ENCODE results near the gene CTNNA2. TPM values are rescaled to one million over a fixed set of nuclear protein-coding genes. Genes with fewer than 3 reads are reported as not detected.

The CTNNA2 gene
- total RNA-seq, 1 experiment from 2014 or later: 0.54 TPM

GRCh38 chr2:79972661-79973060 lies 459.8 kb downstream of the CTNNA2 start:
- Histone ChIP-seq H3K9me3 (ENCODE audit: control insufficient read depth, insufficient read depth, low read depth, low read length) (no peaks in the 10 kb centered on the region), H3K4me3 (ENCODE audit: low read depth in 2 of 2, low read length in 2 of 2) (no peak overlapping the region), H3K27me3 (ENCODE audit: control insufficient read depth, insufficient read depth, low read length) (no peaks in the 10 kb centered on the region), H3K27ac (ENCODE audit: low read length) (no peak overlapping the region), H3K36me3 (ENCODE audit: control insufficient read depth, insufficient read depth, low read length) (no peaks in the 10 kb centered on the region), H3K4me1 (ENCODE audit: control insufficient read depth, insufficient read depth, low read length) (no peaks in the 10 kb centered on the region)
- DNase-seq (ENCODE audit: low read depth, low spot score): no peak
- TF ChIP-seq TCF7L2 (IDR thresholded peaks at IDR 0.05; ENCODE audit: low read depth, low read length): no peak
- TF ChIP-seq, protein P1, sequence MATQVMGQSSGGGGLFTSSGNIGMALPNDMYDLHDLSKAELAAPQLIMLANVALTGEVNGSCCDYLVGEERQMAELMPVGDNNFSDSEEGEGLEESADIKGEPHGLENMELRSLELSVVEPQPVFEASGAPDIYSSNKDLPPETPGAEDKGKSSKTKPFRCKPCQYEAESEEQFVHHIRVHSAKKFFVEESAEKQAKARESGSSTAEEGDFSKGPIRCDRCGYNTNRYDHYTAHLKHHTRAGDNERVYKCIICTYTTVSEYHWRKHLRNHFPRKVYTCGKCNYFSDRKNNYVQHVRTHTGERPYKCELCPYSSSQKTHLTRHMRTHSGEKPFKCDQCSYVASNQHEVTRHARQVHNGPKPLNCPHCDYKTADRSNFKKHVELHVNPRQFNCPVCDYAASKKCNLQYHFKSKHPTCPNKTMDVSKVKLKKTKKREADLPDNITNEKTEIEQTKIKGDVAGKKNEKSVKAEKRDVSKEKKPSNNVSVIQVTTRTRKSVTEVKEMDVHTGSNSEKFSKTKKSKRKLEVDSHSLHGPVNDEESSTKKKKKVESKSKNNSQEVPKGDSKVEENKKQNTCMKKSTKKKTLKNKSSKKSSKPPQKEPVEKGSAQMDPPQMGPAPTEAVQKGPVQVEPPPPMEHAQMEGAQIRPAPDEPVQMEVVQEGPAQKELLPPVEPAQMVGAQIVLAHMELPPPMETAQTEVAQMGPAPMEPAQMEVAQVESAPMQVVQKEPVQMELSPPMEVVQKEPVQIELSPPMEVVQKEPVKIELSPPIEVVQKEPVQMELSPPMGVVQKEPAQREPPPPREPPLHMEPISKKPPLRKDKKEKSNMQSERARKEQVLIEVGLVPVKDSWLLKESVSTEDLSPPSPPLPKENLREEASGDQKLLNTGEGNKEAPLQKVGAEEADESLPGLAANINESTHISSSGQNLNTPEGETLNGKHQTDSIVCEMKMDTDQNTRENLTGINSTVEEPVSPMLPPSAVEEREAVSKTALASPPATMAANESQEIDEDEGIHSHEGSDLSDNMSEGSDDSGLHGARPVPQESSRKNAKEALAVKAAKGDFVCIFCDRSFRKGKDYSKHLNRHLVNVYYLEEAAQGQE (IDR thresholded peaks at IDR 0.05; ENCODE audit: insufficient read depth in 1 of 2, low read depth in 2 of 2, low read length in 1 of 2): no peak
- TF ChIP-seq POLR2AphosphoS5 (IDR thresholded peaks at IDR 0.05; ENCODE audit: low read depth, low read length): no peak
- TF ChIP-seq CTCF (IDR thresholded peaks at IDR 0.05): no peak
- TF ChIP-seq SIN3A (IDR thresholded peaks at IDR 0.05; ENCODE audit: borderline replicate concordance, insufficient read depth, low read depth, low read length): no peak
- ChIA-PET CTCF (no interaction called here), POLR2A (no interaction called here)
- in situ Hi-C loops (cut with HindIII; ENCODE audit: low pct_unique_long_range_greater_than_20kb, low sequenced_read_pairs) (no loop called here), intact Hi-C loops (cut with micrococcal nuclease; ENCODE audit: unreplicated experiment) (no loop called here)
- ATAC-seq: no peak
- no TSS peak for BruUV-seq (replicated peaks)

DNA sequence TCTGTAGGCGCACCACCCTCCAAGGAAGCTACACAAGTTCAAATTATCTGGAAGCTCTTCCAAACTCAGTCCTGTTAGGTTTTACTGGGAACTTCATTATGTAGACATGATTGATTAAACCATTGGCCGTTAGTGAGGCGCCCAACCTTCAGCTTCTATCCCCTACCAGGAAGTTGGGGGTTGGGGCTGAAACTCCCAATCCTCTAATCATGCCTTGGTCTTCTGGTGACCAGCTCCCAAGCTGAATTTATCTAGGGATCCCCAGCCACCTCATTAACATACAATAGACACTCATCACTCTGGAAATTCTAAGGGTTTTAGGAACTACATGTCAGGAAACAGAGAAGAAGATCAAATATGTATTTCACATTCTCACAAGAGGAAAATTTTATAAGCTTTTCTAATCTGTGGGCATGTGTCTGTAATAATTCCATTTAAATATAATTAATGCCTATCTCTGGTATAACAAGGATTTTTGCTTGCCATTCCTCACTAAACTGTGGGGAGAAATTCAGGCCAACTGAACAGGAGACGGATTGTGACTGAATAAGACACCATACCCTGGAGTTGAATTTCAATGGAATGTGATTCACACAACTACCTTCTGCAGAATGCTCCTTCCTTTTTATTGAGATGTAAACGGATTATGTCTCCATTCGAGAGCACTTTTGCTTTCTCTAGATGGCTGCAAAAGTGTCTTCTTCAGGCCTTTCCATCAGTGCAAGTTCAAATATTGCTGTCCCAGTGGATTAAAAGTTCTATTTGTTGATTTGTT lies 463.1 kb downstream of the CTNNA2 start:
- no peak for ATAC-seq
- BruUV-seq (replicated peaks): no TSS peak
- H3K4me1 ChIP-seq (ENCODE audit: control insufficient read depth, insufficient read depth, low read length): no peaks in the 10 kb centered on the region
- no peak for DNase-seq (ENCODE audit: low read depth, low spot score)
- no peaks in the 10 kb centered on the region for H3K36me3 ChIP-seq (ENCODE audit: control insufficient read depth, insufficient read depth, low read length)
- H3K9me3 ChIP-seq (ENCODE audit: control insufficient read depth, insufficient read depth, low read depth, low read length): no peaks in the 10 kb centered on the region
- POLR2A ChIA-PET: no interaction called here
- H3K27ac ChIP-seq (ENCODE audit: low read length): no peak overlapping the region
- CTCF ChIA-PET: no interaction called here
- intact Hi-C loops (cut with micrococcal nuclease; ENCODE audit: unreplicated experiment): no loop called here
- no peak overlapping the region for H3K4me3 ChIP-seq (ENCODE audit: low read depth in 2 of 2, low read length in 2 of 2)
- no peaks in the 10 kb centered on the region for H3K27me3 ChIP-seq (ENCODE audit: control insufficient read depth, insufficient read depth, low read length)
- in situ Hi-C loops (cut with HindIII; ENCODE audit: low pct_unique_long_range_greater_than_20kb, low sequenced_read_pairs): no loop called here
- TF ChIP-seq, protein P1 (IDR thresholded peaks at IDR 0.05; ENCODE audit: insufficient read depth in 1 of 2, low read depth in 2 of 2, low read length in 1 of 2): no peak
- TF ChIP-seq TCF7L2 (IDR thresholded peaks at IDR 0.05; ENCODE audit: low read depth, low read length) (no peak), SIN3A (IDR thresholded peaks at IDR 0.05; ENCODE audit: borderline replicate concordance, insufficient read depth, low read depth, low read length) (no peak), CTCF (IDR thresholded peaks at IDR 0.05) (no peak), POLR2AphosphoS5 (IDR thresholded peaks at IDR 0.05; ENCODE audit: low read depth, low read length) (no peak)

Measured in Panc1 (cell line).